Left ventricle myocardium inferior (tissue), 1 donor: ENCODE data around the gene DNAH8. TPM values are rescaled to one million over a fixed set of nuclear protein-coding genes. Genes with fewer than 3 reads are reported as not detected.
"Not testable (repeated sequence)": the region's sequence is repeated elsewhere in the genome, so short reads cannot be mapped to it uniquely, and the experiment has no call there.

Experiments used
- DNase-seq: peaks from one replicate; pipeline ENCODE4 v3.0.0-alpha.2; 2020
- H3K27ac ChIP-seq: fragments of 200-600 bp; replicated peaks from 2 replicates; pipeline ENCODE4 v1.8.0; 2021
- H3K27me3 ChIP-seq: fragments of 200-600 bp; 2 replicates; pipeline ENCODE4 v1.8.0; 2021; ENCODE audit warnings: low read depth
- H3K36me3 ChIP-seq: fragments of 200-600 bp; 2 replicates; pipeline ENCODE4 v1.8.0; 2021
- H3K4me1 ChIP-seq: fragments of 200-600 bp; 2 replicates; pipeline ENCODE4 v1.8.0; 2021
- H3K4me3 ChIP-seq: fragments of 200-600 bp; 2 replicates; pipeline ENCODE4 v1.8.0; 2021; ENCODE audit warnings: mild to moderate bottlenecking, moderate library complexity
- H3K9me3 ChIP-seq: fragments of 200-600 bp; replicated peaks from 2 replicates; pipeline ENCODE4 v1.8.0; 2021
- CTCF ChIP-seq: fragments of 200-600 bp; IDR thresholded peaks from 2 replicates; pipeline ENCODE4 v1.8.0; 2021; ENCODE audit warnings: antibody characterized with exemption, mild to moderate bottlenecking, borderline replicate concordance
- intact Hi-C: fragments of 100-400 bp; cut with micrococcal nuclease; formaldehyde crosslinking; loops from one replicate; pipeline ENCODE4 v1.11.0; 2022
- total RNA-seq: library from RNA; stranded (reverse); fragmentation: NEBNext Ultra II Directional; extraction: Animal tissue kit (Norgen Biotek cat#: 25700); gene quantifications from one replicate; pipeline ENCODE4 v1.2.1, GENCODE V29; 2021
- donor health status: DM: no; HTN: yes; CAD: no; lungs with severe emphysema.

DNAH8 gene
- total RNA-seq, 1 donor from 2014 or later = 0.03 TPM

GRCh38 chr6:38915205-38915925, 200.3 kb downstream of the DNAH8 start:
- Histone ChIP-seq H3K4me1 (no peaks in the 10 kb centered on the region), H3K36me3 (no peaks in the 10 kb centered on the region), H3K27me3 (peaks cover 26% of the 10 kb centered on the region), H3K27ac (no peak overlapping the region), H3K9me3 (no peaks in the 10 kb centered on the region), H3K4me3 (no peak overlapping the region)
- intact Hi-C loops = no loop called here
- no peak for TF ChIP-seq CTCF
- no peak for DNase-seq

GRCh38 chr6:38921540-38921939, 206.4 kb downstream of the DNAH8 start:
- H3K27me3 ChIP-seq = peaks cover 41% of the 10 kb centered on the region
- H3K4me1 ChIP-seq, intact Hi-C loops: not testable (repeated sequence)

GRCh38 chr6:38924791-38925509, 209.8 kb downstream of the DNAH8 start:
- intact Hi-C loops = no loop called here
- TF ChIP-seq CTCF = no peak

More at GRCh38 chr6:38921540-38921939, 206.4 kb downstream of the DNAH8 start:
- H3K9me3 ChIP-seq, H3K4me3 ChIP-seq, H3K27ac ChIP-seq, H3K36me3 ChIP-seq, DNase-seq: not testable (repeated sequence)

GRCh38 chr6:38929560-38929959, 214.4 kb downstream of the DNAH8 start:
- H3K27ac ChIP-seq = no peak overlapping the region
- H3K4me3 ChIP-seq = no peak overlapping the region
- DNase-seq = no peak
- no peak for TF ChIP-seq CTCF
- no peaks in the 10 kb centered on the region for H3K9me3 ChIP-seq
- peaks cover 50% of the 10 kb centered on the region for H3K27me3 ChIP-seq
- H3K4me1 ChIP-seq = no peaks in the 10 kb centered on the region
- no peaks in the 10 kb centered on the region for H3K36me3 ChIP-seq
- intact Hi-C loops = no loop called here

More at GRCh38 chr6:38924791-38925509, 209.8 kb downstream of the DNAH8 start:
- H3K36me3 ChIP-seq = no peaks in the 10 kb centered on the region
- no peaks in the 10 kb centered on the region for H3K4me1 ChIP-seq
- no peaks in the 10 kb centered on the region for H3K9me3 ChIP-seq
- no peak overlapping the region for H3K27ac ChIP-seq
- H3K27me3 ChIP-seq = peaks cover 49% of the 10 kb centered on the region
- H3K4me3 ChIP-seq = no peak overlapping the region
- DNase-seq = no peak

GRCh38 chr6:38933426-38933825, 218.3 kb downstream of the DNAH8 start:
- intact Hi-C loops = no loop called here
- H3K36me3 ChIP-seq = no peaks in the 10 kb centered on the region
- no peak overlapping the region for H3K27ac ChIP-seq
- no peak for TF ChIP-seq CTCF
- peaks cover 27% of the 10 kb centered on the region for H3K27me3 ChIP-seq
- H3K4me1 ChIP-seq = no peaks in the 10 kb centered on the region
- DNase-seq = no peak
- no peak overlapping the region for H3K4me3 ChIP-seq
- H3K9me3 ChIP-seq = peaks cover 3% of the 10 kb centered on the region

- no peaks in the 10 kb centered on the region for H3K4me1 ChIP-seq
- peaks cover 24% of the 10 kb centered on the region for H3K27me3 ChIP-seq
- intact Hi-C loops = no loop called here
- H3K27ac ChIP-seq = no peak overlapping the region
- no peak for TF ChIP-seq CTCF
- no peak overlapping the region for H3K4me3 ChIP-seq
- H3K36me3 ChIP-seq = no peaks in the 10 kb centered on the region
- DNase-seq = no peak
- H3K9me3 ChIP-seq = peaks cover 3% of the 10 kb centered on the region
Measured at GRCh38 chr6:38935051-38935450, 219.9 kb downstream of the DNAH8 start.
